ENCODE data around the gene FNDC3B. TPM values are rescaled to one million over a fixed set of nuclear protein-coding genes. Genes with fewer than 3 reads are reported as not detected.

Gene FNDC3B
- total RNA-seq, 4 donors from 2014 or later: 131 to 179 (median 170) TPM

DNA sequence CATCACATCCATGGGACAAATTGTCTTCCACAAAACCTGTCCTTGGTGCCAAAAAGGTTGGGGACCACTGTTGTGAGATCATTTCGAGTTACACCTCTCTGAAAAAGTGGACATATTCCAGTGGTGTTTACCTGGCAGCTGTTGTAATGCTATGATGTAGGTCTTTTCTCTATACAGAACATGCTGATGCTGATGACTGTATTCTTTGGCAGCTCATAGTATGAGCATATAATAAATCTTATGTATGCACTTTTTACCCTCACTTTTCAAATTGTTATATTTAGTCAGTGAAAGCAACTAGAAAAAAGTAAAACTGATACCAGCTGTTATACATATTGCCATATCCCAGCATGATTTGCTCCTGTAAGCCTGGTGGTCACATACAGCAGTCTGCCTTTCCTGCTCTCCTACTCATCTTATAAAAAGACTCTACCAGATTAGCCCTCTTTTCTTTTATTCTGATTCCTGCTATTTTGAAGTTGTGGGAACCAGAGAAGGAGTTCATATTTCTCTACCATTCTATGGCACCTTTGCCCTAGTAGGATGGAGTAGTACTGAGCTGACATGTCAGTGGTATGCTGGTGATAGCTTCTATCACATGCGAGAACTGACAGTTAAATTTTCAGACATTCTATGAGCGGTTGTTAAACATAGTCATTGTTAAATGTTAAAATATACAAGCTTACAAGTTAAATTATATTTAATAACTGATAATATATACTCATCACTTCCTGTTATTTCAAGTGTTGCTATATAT lies 128.7 kb downstream of the FNDC3B start:
- TF ChIP-seq, protein P1, sequence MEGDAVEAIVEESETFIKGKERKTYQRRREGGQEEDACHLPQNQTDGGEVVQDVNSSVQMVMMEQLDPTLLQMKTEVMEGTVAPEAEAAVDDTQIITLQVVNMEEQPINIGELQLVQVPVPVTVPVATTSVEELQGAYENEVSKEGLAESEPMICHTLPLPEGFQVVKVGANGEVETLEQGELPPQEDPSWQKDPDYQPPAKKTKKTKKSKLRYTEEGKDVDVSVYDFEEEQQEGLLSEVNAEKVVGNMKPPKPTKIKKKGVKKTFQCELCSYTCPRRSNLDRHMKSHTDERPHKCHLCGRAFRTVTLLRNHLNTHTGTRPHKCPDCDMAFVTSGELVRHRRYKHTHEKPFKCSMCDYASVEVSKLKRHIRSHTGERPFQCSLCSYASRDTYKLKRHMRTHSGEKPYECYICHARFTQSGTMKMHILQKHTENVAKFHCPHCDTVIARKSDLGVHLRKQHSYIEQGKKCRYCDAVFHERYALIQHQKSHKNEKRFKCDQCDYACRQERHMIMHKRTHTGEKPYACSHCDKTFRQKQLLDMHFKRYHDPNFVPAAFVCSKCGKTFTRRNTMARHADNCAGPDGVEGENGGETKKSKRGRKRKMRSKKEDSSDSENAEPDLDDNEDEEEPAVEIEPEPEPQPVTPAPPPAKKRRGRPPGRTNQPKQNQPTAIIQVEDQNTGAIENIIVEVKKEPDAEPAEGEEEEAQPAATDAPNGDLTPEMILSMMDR (IDR thresholded peaks at IDR 0.05; ENCODE audit: low read depth): no peak

GRCh38 chr3:172170073-172170709 lies 130.8 kb downstream of the FNDC3B start:
- TF ChIP-seq, protein P1 (IDR thresholded peaks at IDR 0.05; ENCODE audit: low read depth): no peak

- TF ChIP-seq, protein P1 (IDR thresholded peaks at IDR 0.05; ENCODE audit: low read depth): no peak
These were observed 131.5 kb downstream of the FNDC3B start for GRCh38 chr3:172170841-172171240.

DNA sequence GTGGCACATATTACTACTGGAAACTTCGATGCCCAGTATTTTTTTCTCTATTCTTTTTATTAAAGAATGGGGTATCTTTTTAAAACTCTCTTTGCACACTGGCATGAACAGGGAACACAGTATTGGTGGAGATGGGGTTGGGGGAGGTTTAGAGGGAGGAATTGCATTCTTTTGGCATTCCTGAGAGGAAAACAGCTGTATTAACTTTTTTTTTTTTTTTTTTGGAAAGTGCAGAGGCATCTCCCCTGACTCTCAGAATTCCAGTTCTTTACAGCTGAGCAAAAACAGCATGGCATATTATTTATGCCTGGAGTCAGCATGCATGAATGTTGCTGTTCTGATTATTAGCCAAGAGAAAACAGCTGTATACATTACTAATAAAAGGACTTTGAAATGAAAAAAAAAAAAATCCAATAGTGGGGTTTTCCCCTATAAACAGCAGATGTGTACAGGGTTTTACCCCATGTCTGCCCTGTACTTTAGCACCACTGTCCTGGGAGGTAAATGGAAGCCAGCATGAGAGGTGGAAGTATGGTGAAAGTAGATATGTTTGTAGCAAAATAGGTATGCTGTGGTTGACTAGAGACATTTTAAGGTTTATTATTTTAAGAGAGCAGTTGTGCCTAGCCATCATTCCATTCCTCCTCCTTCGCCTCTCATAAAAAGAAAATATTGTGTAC lies 132.2 kb downstream of the FNDC3B start:
- TF ChIP-seq, protein P1 (IDR thresholded peaks at IDR 0.05; ENCODE audit: low read depth): no peak

- TF ChIP-seq, protein P1 (IDR thresholded peaks at IDR 0.05; ENCODE audit: low read depth): no peak
These were observed 134.2 kb downstream of the FNDC3B start for GRCh38 chr3:172173316-172174254.

DNA sequence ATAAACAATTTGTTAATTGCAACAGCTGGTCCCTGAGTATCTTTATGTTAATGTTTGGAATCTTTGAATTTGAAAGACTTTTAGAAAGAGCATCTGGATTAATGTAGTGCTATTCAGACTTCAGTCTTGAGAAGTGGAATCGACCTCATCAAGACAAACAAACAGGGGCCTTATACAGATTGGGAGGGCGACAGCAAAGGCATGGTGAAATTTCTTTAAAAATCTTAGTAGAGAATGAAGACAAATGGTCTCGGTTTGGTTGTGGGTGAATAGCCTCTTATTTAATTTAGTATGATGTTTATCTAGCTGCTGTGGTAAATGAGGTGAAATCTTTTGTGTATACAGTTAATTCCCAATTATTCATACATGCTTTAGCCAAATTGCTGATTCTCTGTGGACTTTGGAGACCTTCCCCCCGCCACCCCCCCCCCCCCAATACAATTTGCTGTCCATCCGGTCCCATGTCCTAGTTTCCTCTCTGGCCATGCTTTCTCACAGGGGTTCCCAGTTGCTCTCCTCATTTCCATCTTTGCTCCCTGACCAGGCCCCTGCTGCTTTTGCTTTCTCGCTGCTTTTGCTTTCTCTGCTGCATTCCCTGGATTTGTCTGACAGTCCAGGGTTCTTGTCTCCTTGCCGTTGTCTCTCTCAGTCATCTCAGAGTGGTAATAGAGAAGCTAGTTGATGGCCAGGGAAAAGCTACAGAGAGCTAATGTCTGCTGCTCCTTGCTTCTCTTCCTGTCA lies 135.3 kb downstream of the FNDC3B start:
- TF ChIP-seq, protein P1 (IDR thresholded peaks at IDR 0.05; ENCODE audit: low read depth): no peak
